ENCODE measurements around the gene DAZL.

- TF ChIP-seq POLR2AphosphoS5 (IDR thresholded peaks at IDR 0.05; ENCODE audit: low read depth, low read length) (no peak), CTCF (IDR thresholded peaks at IDR 0.05) (no peak), REST (IDR thresholded peaks at IDR 0.05; ENCODE audit: low read depth, low read length) (no peak), EP300 (IDR thresholded peaks at IDR 0.05; ENCODE audit: borderline replicate concordance in 1 of 2, low read depth in 1 of 2, low read length in 1 of 2) (no peak), TEAD4 (IDR thresholded peaks at IDR 0.05; ENCODE audit: borderline replicate concordance, insufficient read depth) (no peak), FOXM1 (IDR thresholded peaks at IDR 0.05; ENCODE audit: low read depth) (no peak), USF2 (IDR thresholded peaks at IDR 0.05; ENCODE audit: borderline replicate concordance, low read depth, low read length) (no peak), EZH2phosphoT487 (IDR thresholded peaks at IDR 0.05; ENCODE audit: borderline replicate concordance, low read depth) (no peak), NFIC (IDR thresholded peaks at IDR 0.05; ENCODE audit: borderline replicate concordance) (no peak)
Measured at GRCh38 chr3:16570113-16570512, 35.1 kb downstream of the DAZL start.

Measured in SK-N-SH (cell line).